C4-2B (cell line): Measurements from ENCODE around the gene KCNK17.

ENCODE experiments used
- ZFX ChIP-seq: fragments of 450-650 bp; IDR thresholded peaks from 2 replicates; pipeline ENCODE4 v1.6.1; 2017
- TF ChIP-seq, protein P1 (sequence below): fragments of 450-650 bp; conservative IDR thresholded peaks from 2 replicates; pipeline ENCODE4 v1.5.1; 2017; ENCODE audit warnings: mild to moderate bottlenecking

GRCh38 chr6:39342692-39343395, 28.6 kb upstream of the KCNK17 start:
- TF ChIP-seq, protein P1, sequence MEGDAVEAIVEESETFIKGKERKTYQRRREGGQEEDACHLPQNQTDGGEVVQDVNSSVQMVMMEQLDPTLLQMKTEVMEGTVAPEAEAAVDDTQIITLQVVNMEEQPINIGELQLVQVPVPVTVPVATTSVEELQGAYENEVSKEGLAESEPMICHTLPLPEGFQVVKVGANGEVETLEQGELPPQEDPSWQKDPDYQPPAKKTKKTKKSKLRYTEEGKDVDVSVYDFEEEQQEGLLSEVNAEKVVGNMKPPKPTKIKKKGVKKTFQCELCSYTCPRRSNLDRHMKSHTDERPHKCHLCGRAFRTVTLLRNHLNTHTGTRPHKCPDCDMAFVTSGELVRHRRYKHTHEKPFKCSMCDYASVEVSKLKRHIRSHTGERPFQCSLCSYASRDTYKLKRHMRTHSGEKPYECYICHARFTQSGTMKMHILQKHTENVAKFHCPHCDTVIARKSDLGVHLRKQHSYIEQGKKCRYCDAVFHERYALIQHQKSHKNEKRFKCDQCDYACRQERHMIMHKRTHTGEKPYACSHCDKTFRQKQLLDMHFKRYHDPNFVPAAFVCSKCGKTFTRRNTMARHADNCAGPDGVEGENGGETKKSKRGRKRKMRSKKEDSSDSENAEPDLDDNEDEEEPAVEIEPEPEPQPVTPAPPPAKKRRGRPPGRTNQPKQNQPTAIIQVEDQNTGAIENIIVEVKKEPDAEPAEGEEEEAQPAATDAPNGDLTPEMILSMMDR: no peak
- no peak for TF ChIP-seq ZFX
